Neural progenitor cell (in vitro differentiated cells): ENCODE results near the gene ALKAL2. TPM values are rescaled to one million over a fixed set of nuclear protein-coding genes. Genes with fewer than 3 reads are reported as not detected.

Source experiments
- DNase-seq: peaks from one replicate; pipeline ENCODE4 v3.0.0-alpha.2; 2016; ENCODE audit warnings: low spot score
- H2AFZ ChIP-seq: fragments of 200-600 bp; sonication (generic); replicated peaks from 2 replicates; pipeline ENCODE4 v1.6.1; 2016; ENCODE audit warnings: antibody characterized with exemption
- H3F3A ChIP-seq: fragments of 200-600 bp; sonication (generic); 2 replicates; pipeline ENCODE4 v1.6.1; 2016; ENCODE audit warnings: antibody characterized with exemption, low read depth
- H3K27ac ChIP-seq: fragments of 200-600 bp; sonication (generic); 2 replicates; pipeline ENCODE4 v1.5.1; 2016; ENCODE audit warnings: mild to moderate bottlenecking
- H3K27me3 ChIP-seq: fragments of 200-600 bp; sonication (generic); 2 replicates; pipeline ENCODE4 v1.6.1; 2016; ENCODE audit warnings: mild to moderate bottlenecking, moderate library complexity
- H3K36me3 ChIP-seq: fragments of 200-600 bp; sonication (generic); 2 replicates; pipeline ENCODE4 v1.5.1; 2016
- H3K4me1 ChIP-seq: fragments of 200-600 bp; sonication (generic); 2 replicates; pipeline ENCODE4 v1.6.1; 2016; ENCODE audit warnings: mixed run types
- H3K4me2 ChIP-seq: fragments of 200-600 bp; sonication (generic); 2 replicates; pipeline ENCODE4 v1.6.1; 2016
- H3K4me3 ChIP-seq: fragments of 200-600 bp; sonication (generic); 2 replicates; pipeline ENCODE4 v1.5.1; 2016
- H3K79me2 ChIP-seq: fragments of 200-600 bp; sonication (generic); 2 replicates; pipeline ENCODE4 v1.6.1; 2016; ENCODE audit warnings: low read depth
- H3K9ac ChIP-seq: fragments of 200-600 bp; sonication (generic); 2 replicates; pipeline ENCODE4 v1.6.1; 2016
- H3K9me3 ChIP-seq: fragments of 200-600 bp; sonication (generic); 2 replicates; pipeline ENCODE4 v1.5.1; 2016; ENCODE audit warnings: low read depth
- H4K20me1 ChIP-seq: fragments of 200-600 bp; sonication (generic); 2 replicates; pipeline ENCODE4 v1.6.1; 2016; ENCODE audit warnings: low read depth
- H3K27ac Mint-ChIP-seq: 3 replicates; pipeline ENCODE4 v1.8.0; 2021; ENCODE audit warnings: mixed read lengths
- H3K27me3 Mint-ChIP-seq: 2 replicates; pipeline ENCODE4 v1.8.0; 2022; ENCODE audit warnings: low read depth, mild to moderate bottlenecking, inconsistent platforms, moderate library complexity, mixed read lengths; ENCODE audit not compliant: insufficient read depth
- H3K36me3 Mint-ChIP-seq: 3 replicates; pipeline ENCODE4 v1.8.0; 2021; ENCODE audit warnings: mixed read lengths
- H3K4me1 Mint-ChIP-seq: 3 replicates; pipeline ENCODE4 v1.8.0; 2021; ENCODE audit warnings: mixed read lengths
- H3K4me3 Mint-ChIP-seq: 3 replicates; pipeline ENCODE4 v1.8.0; 2021; ENCODE audit warnings: mild to moderate bottlenecking, moderate library complexity, mixed read lengths
- H3K9me3 Mint-ChIP-seq: 3 replicates; pipeline ENCODE4 v1.8.0; 2020; ENCODE audit warnings: mixed read lengths
- CTCF ChIP-seq: fragments of 200-600 bp; sonication (generic); IDR thresholded peaks from 2 replicates; pipeline ENCODE4 v1.5.1; 2017; ENCODE audit warnings: antibody characterized with exemption, mild to moderate bottlenecking
- EZH2 ChIP-seq: fragments of 200-600 bp; sonication (generic); IDR thresholded peaks from 2 replicates; pipeline ENCODE4 v1.6.1; 2017; ENCODE audit warnings: antibody characterized with exemption, mild to moderate bottlenecking, moderate library complexity
- EZH2phosphoT487 ChIP-seq: fragments of 200-600 bp; sonication (generic); IDR thresholded peaks from 2 replicates; pipeline ENCODE4 v1.6.1; 2017; ENCODE audit warnings: antibody characterized with exemption
- total RNA-seq: library from RNA; depleted of rRNA; stranded (reverse); fragments of >200 nt; gene quantifications from 2 replicates; pipeline ENCODE4 v1.2.3, GENCODE V29; 2015; ENCODE audit warnings: low replicate concordance

ALKAL2 gene
- total RNA-seq, 1 donor from 2014 or later = not detected

GRCh38 chr2:310994-311393, 23.1 kb upstream of the ALKAL2 start:
- peak overlapping the region; percentile 1 for H2AFZ ChIP-seq
- no peak for DNase-seq
- Mint-ChIP-seq H3K4me3 (no peak overlapping the region), H3K27me3 (peaks cover 18% of the 10 kb centered on the region), H3K36me3 (no peaks in the 10 kb centered on the region), H3K4me1 (peaks cover 66% of the 10 kb centered on the region), H3K27ac (no peak overlapping the region), H3K9me3 (peaks cover 7% of the 10 kb centered on the region)
- H3K4me3 ChIP-seq = no peak overlapping the region
- H3F3A ChIP-seq = peaks cover 12% of the 10 kb centered on the region
- TF ChIP-seq EZH2 (no peak), CTCF (no peak), EZH2phosphoT487 (no peak)
- H3K4me1 ChIP-seq = peaks cover 26% of the 10 kb centered on the region
- H4K20me1 ChIP-seq = no peaks in the 10 kb centered on the region
- H3K36me3 ChIP-seq = no peaks in the 10 kb centered on the region
- H3K9ac ChIP-seq = no peak overlapping the region
- H3K27ac ChIP-seq = no peak overlapping the region
- H3K79me2 ChIP-seq = no peaks in the 10 kb centered on the region
- H3K4me2 ChIP-seq = no peak overlapping the region
- no peaks in the 10 kb centered on the region for H3K9me3 ChIP-seq
- H3K27me3 ChIP-seq = no peaks in the 10 kb centered on the region

GRCh38 chr2:309954-310510, 22.1 kb upstream of the ALKAL2 start:
- Histone ChIP-seq H3K4me1 (peaks cover 22% of the 10 kb centered on the region), H3K9me3 (no peaks in the 10 kb centered on the region), H3K27me3 (no peaks in the 10 kb centered on the region), H4K20me1 (no peaks in the 10 kb centered on the region), H2AFZ (peak overlapping the region; percentile 19), H3K4me2 (peak overlapping the region; percentile 54), H3K36me3 (no peaks in the 10 kb centered on the region), H3K79me2 (no peaks in the 10 kb centered on the region), H3K4me3 (no peak overlapping the region), H3K27ac (no peak overlapping the region), H3K9ac (no peak overlapping the region), H3F3A (peaks cover 12% of the 10 kb centered on the region)
- H3K36me3 Mint-ChIP-seq = no peaks in the 10 kb centered on the region
- TF ChIP-seq EZH2phosphoT487 = no peak
- no peak for TF ChIP-seq EZH2
- TF ChIP-seq CTCF = no peak
- H3K4me1 Mint-ChIP-seq = peaks cover 57% of the 10 kb centered on the region
- DNase-seq = peak; percentile 56
- H3K4me3 Mint-ChIP-seq = peak overlapping the region; percentile 10
- peak overlapping the region; percentile 57 for H3K27ac Mint-ChIP-seq
- H3K9me3 Mint-ChIP-seq = peaks cover under 1% of the 10 kb centered on the region
- H3K27me3 Mint-ChIP-seq = peaks cover 16% of the 10 kb centered on the region

GRCh38 chr2:309148-309953, 21.5 kb upstream of the ALKAL2 start:
- H3K9me3 Mint-ChIP-seq = no peaks in the 10 kb centered on the region
- Histone ChIP-seq H3K4me2 (peak overlapping the region; percentile 54), H3K36me3 (no peaks in the 10 kb centered on the region), H3K79me2 (no peaks in the 10 kb centered on the region), H3K4me1 (peaks cover 22% of the 10 kb centered on the region), H3F3A (peaks cover 12% of the 10 kb centered on the region), H2AFZ (peak overlapping the region; percentile 19), H3K9ac (no peak overlapping the region), H3K27ac (no peak overlapping the region), H4K20me1 (no peaks in the 10 kb centered on the region), H3K4me3 (no peak overlapping the region), H3K9me3 (no peaks in the 10 kb centered on the region), H3K27me3 (no peaks in the 10 kb centered on the region)
- H3K36me3 Mint-ChIP-seq = no peaks in the 10 kb centered on the region
- peak; percentile 75 for DNase-seq
- peaks cover 11% of the 10 kb centered on the region for H3K27me3 Mint-ChIP-seq
- TF ChIP-seq EZH2 (no peak), EZH2phosphoT487 (no peak), CTCF (no peak)
- H3K4me1 Mint-ChIP-seq = peaks cover 53% of the 10 kb centered on the region
- H3K4me3 Mint-ChIP-seq = peak overlapping the region; percentile 62
- peak overlapping the region; percentile 51 for H3K27ac Mint-ChIP-seq
